Measurements from ENCODE around the gene CEACAM1. TPM values are rescaled to one million over a fixed set of nuclear protein-coding genes. Genes with fewer than 3 reads are reported as not detected.

Gene CEACAM1
- total RNA-seq, 4 donors from 2014 or later, result 0.22 to 6.0 (median 2.1) TPM

DNA sequence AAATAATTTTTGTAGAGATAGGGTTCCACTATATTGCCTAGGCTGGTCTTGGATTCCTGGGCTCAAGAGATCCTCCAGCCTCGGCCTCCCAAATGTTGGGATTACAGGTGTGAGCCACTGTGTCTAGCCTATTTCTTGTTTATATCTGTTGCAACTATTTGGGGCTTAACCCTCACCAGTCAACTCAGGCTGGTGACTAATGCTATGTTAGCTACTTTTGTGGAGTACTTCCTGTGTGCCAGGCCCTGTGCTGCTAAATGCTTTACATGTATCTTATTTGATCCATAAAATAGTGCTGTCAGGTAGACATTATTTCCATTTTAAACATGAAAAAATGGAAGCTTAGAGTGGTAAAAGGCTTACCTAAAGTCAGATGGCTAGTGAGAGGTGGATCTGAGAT, 13.8 kb downstream of the CEACAM1 start:
- TF ChIP-seq, protein P1, sequence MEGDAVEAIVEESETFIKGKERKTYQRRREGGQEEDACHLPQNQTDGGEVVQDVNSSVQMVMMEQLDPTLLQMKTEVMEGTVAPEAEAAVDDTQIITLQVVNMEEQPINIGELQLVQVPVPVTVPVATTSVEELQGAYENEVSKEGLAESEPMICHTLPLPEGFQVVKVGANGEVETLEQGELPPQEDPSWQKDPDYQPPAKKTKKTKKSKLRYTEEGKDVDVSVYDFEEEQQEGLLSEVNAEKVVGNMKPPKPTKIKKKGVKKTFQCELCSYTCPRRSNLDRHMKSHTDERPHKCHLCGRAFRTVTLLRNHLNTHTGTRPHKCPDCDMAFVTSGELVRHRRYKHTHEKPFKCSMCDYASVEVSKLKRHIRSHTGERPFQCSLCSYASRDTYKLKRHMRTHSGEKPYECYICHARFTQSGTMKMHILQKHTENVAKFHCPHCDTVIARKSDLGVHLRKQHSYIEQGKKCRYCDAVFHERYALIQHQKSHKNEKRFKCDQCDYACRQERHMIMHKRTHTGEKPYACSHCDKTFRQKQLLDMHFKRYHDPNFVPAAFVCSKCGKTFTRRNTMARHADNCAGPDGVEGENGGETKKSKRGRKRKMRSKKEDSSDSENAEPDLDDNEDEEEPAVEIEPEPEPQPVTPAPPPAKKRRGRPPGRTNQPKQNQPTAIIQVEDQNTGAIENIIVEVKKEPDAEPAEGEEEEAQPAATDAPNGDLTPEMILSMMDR (IDR thresholded peaks at IDR 0.05; ENCODE audit: low read depth), result no peak

DNA sequence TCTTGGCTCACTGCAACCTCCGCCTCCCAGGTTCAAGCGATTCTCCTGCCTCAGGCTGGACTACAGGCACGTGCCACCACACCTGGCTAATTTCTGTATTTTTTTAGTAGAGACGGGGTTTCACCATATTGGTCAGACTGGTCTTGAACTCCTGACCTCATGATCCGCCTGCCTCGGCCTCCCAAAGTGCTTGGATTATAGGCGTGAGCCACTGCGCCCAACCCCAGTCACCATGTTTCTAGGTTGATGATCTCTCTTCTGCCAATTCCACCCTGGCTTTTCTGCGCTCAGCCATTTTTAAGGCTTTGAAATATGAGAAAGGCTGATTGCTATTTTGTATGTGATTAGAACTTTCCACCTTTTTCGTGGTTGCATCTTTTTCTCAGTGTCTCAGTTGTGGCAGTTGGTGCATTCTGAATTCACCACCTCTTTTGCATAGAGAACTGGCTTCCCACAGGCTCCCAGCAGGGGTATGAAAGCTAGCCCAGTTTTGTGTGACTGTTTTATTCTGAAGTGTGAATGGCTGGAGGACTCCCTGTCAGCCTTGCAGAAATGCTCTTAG, 15.5 kb downstream of the CEACAM1 start:
- TF ChIP-seq, protein P1 (IDR thresholded peaks at IDR 0.05; ENCODE audit: low read depth), result no peak

DNA sequence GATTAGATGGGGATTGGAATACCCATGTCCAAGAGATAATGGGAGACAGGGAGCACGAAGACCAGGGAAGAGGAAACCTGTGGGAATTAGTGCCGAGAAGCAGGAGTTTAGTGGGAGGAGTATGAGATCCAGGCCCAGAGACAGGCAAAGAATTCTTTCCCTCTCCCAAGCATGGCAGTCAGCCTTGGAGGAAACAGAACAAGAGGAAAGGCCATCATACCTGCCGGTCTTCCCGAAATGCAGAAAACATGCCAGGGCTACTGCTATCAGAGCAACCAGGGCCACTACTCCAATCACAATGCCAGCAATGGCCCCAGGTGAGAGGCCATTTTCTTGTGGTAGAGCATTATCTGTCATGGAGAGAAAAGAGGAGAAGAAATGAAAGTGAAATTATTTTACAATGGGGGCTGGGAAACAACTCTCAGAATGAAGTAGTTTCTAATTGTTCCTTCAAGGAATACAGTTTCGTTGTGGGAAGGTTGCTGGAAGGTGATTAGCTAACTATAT, 16.1 kb downstream of the CEACAM1 start:
- TF ChIP-seq, protein P1 (IDR thresholded peaks at IDR 0.05; ENCODE audit: low read depth), result no peak

DNA sequence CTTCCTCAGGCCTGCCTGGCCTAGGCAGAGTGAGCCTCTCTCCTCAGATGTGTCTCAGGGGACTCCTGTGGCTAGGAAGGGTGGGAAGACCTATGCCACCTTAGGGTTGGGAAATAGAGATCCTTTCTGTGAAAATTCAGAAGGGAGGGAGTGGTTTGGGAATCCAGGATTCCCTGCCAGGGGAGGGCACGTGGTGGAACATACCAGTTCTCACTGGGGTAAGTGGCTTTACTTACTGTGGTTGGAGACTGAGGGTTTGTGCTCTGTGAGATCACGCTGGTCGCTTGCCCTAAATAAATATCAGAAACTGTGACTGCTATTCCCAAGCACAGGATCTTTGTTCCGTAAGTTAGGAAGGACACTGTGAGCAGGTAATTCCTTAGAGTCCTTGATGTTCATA, 16.9 kb downstream of the CEACAM1 start:
- TF ChIP-seq, protein P1 (IDR thresholded peaks at IDR 0.05; ENCODE audit: low read depth), result no peak

DNA sequence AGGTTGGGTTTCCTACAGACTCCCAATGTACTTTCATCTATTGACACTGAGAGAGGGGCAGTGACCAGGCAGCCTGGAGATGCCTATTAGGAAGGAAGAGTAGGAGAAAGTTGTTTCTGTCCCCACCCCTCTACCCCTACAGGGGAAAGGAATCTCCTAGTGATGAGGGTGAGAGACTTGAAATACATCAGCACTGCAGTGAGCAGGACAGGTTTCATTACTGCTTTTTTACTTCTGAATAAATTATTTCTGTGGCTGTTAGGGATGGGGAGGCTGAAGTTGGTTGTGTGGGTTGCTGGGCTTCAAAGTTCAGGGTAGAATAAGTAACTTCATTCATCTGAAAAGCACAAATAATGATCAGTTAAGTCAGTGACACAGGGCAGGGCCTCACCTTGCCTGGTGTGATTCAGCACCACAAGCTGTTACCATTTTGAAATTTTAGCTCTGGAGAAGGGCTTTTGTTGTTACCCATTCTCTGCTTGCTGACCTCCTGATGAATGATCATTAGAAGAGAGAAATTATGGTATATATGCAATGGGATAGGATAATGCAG, 19.3 kb downstream of the CEACAM1 start:
- TF ChIP-seq, protein P1 (IDR thresholded peaks at IDR 0.05; ENCODE audit: low read depth), result no peak

DNA sequence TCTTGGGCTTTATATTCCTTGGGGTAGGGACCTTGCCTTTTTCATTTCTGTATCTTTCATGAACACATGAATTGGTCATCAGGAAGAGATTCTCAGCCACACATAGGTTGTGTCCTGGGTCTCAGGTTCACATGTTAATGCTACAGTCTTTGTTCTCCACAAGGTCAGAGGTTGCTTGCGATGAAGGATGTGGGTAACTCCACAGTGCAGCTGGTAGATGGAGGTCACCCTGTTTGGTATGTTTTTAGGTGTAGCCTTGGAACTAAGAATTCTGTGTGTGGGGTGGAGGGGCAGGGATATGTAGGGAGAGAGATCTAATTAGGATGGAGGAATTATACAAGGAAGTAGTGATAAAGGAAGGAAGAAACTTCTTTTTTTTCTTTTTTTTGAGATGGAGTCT, 23.2 kb downstream of the CEACAM1 start:
- TF ChIP-seq, protein P1 (IDR thresholded peaks at IDR 0.05; ENCODE audit: low read depth), result no peak

DNA sequence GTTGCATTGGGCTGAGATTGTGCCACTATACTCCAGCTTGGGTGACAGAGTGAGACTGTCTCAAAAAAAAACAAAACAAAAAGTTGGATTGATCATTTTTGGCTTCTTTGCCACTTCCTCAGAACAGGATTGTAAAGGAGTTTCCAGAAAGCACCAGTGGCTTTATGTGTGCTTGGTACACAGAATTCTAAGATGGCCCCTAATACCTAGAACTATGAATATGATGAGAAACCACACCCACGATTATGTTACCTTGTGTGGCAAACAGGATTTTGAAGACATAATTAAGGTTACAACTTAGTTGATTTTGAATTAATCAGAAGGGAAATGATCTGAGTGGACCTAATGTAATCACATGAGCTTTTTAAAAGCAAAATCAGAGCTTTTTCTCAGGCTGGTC, 26.5 kb downstream of the CEACAM1 start:
- TF ChIP-seq, protein P1 (IDR thresholded peaks at IDR 0.05; ENCODE audit: low read depth), result no peak

Data from subcutaneous adipose tissue (tissue), 4 donors.